ENCODE data around the gene COPS4. TPM values are rescaled to one million over a fixed set of nuclear protein-coding genes. Genes with fewer than 3 reads are reported as not detected.
A peak's percentile ranks its signal among the peaks of the same experiment; 100 is the strongest.

Gene COPS4
- total and polyA plus RNA-seq, 2 of the 8 experiments (the other 6 are each of a cell fraction or from before 2014, with no cell fraction given), result 14.9 to 28.3 TPM

DNA sequence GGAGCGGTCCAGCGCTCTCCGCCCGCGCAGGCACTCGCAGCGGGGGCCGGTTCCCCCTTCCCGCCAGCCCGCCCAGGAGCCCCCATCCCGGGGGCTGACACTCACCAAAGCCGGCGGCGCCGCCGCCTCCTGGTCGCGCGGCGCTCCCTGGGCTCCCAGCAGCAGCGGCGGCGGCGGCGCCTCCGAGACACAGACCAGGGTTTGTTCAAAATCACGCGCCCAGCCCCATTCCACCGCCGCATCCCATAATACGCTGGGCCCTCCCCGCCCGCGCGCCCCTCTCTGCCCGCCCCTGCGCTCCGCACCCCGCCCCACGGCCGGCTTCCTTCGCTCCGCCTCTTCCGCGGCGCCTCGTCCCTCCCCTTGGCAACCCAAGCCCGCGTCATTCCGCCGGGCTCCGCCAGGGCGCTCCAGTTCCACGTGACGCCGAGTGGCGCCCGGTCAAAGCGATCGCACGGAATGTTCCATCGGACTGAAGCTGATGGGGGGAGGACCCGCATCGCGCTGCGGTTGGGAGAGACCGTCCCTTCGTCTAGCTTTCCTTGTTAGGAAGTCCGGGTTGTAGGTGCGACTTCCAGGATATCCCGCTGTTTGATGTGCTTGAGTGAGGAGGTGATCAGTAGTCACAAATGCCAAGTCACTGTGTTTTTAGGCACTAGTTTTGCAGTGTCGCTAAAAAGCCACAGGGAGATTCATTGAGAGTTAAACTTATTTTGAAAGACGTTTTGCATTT is 22.1 kb upstream of the COPS4 start (continued):
- no peak for TF ChIP-seq EZH2 (IDR thresholded peaks at IDR 0.05; ENCODE audit: low read depth, low read length, severe bottlenecking)
- TF ChIP-seq SIN3A (conservative IDR thresholded peaks at IDR 0.05 in 1 of 2, IDR thresholded peaks at IDR 0.05 in 1 of 2; ENCODE audit: low read depth in 1 of 2, low read length in 2 of 2), result peak in 1 of 2 experiments; percentile 83; a peak in 2 of 4 replicates
- peak; percentile 90 for TF ChIP-seq TBP (IDR thresholded peaks at IDR 0.05; ENCODE audit: low read depth, low read length)
- TF ChIP-seq POLR2A (IDR thresholded peaks at IDR 0.05; ENCODE audit: control extremely low read depth in 1 of 2, low read depth in 2 of 2, low read length in 2 of 2), result peak; percentile 45 to 72
- TF ChIP-seq CHD2 (IDR thresholded peaks at IDR 0.05; ENCODE audit: low read length), result no peak
- peak; percentile 67 for TF ChIP-seq E2F6 (IDR thresholded peaks at IDR 0.05)
- TF ChIP-seq CEBPB (IDR thresholded peaks at IDR 0.05; ENCODE audit: low read depth, low read length), result no peak
- TF ChIP-seq SUZ12 (IDR thresholded peaks at IDR 0.05; ENCODE audit: low read length), result no peak
- peak; percentile 39; the same call in 1 of the 2 replicates for TF ChIP-seq SIX5 (IDR thresholded peaks at IDR 0.05; ENCODE audit: low read depth, low read length)
- TF ChIP-seq TEAD4 (IDR thresholded peaks at IDR 0.05; ENCODE audit: low read depth, low read length), result peak; percentile 75; the same call in 1 of the 2 replicates
- TF ChIP-seq SIRT6 (IDR thresholded peaks at IDR 0.05; ENCODE audit: low read length), result no peak
- TF ChIP-seq GTF2F1 (IDR thresholded peaks at IDR 0.05; ENCODE audit: borderline replicate concordance, low read depth, low read length), result peak; percentile 38; the same call in 1 of the 2 replicates
- TF ChIP-seq ZNF274 (IDR thresholded peaks at IDR 0.05; ENCODE audit: borderline replicate concordance, extremely low read depth, low read length), result no peak
- peak; percentile 29 to 41 (median 41) for TF ChIP-seq CTCF (IDR thresholded peaks at IDR 0.05; ENCODE audit: control extremely low read depth in 1 of 3, insufficient read depth in 1 of 3, low read depth in 1 of 3, low read length in 3 of 3)
- no peak for TF ChIP-seq GABPA (IDR thresholded peaks at IDR 0.05; ENCODE audit: borderline replicate concordance, insufficient read depth, low read length)
- TF ChIP-seq SP2 (IDR thresholded peaks at IDR 0.05; ENCODE audit: low read length), result no peak
- peak; percentile 40 for TF ChIP-seq ASH2L (IDR thresholded peaks at IDR 0.05; ENCODE audit: low read length)
- peak; percentile 47 for TF ChIP-seq SRF (IDR thresholded peaks at IDR 0.05; ENCODE audit: low read depth, low read length)
